Mucosa of descending colon (tissue), 3 donors: ENCODE results near the gene OR6B2. TPM values are rescaled to one million over a fixed set of nuclear protein-coding genes. Genes with fewer than 3 reads are reported as not detected.

ENCODE experiments used
- ATAC-seq: fragments of 200-7000 bp; cut with Tn5 transposase; one replicate; pipeline ENCODE4 v1.9.1; 2020; ENCODE audit warnings: mild to moderate bottlenecking, moderate library complexity
- DNase-seq, 3 donors: peaks; one replicate each; pipeline ENCODE4 v3.0.0-alpha.2; 2020
- H3K36me3 ChIP-seq: fragments of 200-600 bp; one replicate; pipeline ENCODE4 v1.8.0; 2021; ENCODE audit warnings: low read depth, mild to moderate bottlenecking
- H3K4me1 ChIP-seq: fragments of 200-600 bp; one replicate; pipeline ENCODE4 v1.8.0; 2021; ENCODE audit warnings: low read depth, mild to moderate bottlenecking
- H3K4me3 ChIP-seq: fragments of 200-600 bp; one replicate; pipeline ENCODE4 v1.8.0; 2021; ENCODE audit warnings: mild to moderate bottlenecking
- H3K9me3 ChIP-seq: fragments of 200-600 bp; one replicate; pipeline ENCODE4 v1.8.0; 2021; ENCODE audit warnings: mild to moderate bottlenecking
- CTCF ChIP-seq: fragments of 200-600 bp; IDR thresholded peaks from one replicate; pipeline ENCODE4 v1.8.0; 2022; ENCODE audit warnings: antibody characterized with exemption, mild to moderate bottlenecking
- intact Hi-C, 2 donors: fragments of 100-400 bp; cut with DNase I in 1 of 2; cut with micrococcal nuclease in 1 of 2; formaldehyde crosslinking; loops; one replicate each; pipeline versions ENCODE4 v1.11.0 to v1.11.1; 2022; cut with DNase I, micrococcal nuclease
- total RNA-seq, 3 donors: library from RNA; stranded (reverse); fragmentation: NEBNext Ultra II Directional in 2 of 3; extraction: Animal tissue kit (Norgen Biotek cat#: 25700) in 2 of 3; gene quantifications; one replicate each; pipeline versions ENCODE4 v1.2.1 to v1.2.4, GENCODE V29; 2021 to 2023
- donor health status: DM: no; HTN: no; CAD: no; lungs with moderate emphysema.
- donor health status: DM: no; HTN: no; CAD: no.
- donor health status: DM: no; HTN: yes; CAD: no.

OR6B2 gene
- total RNA-seq, 3 donors from 2014 or later = not detected

- ATAC-seq (no peak), DNase-seq (no peak)
- no peak for TF ChIP-seq CTCF
- Histone ChIP-seq H3K9me3 (no peaks in the 10 kb centered on the region), H3K4me3 (no peak overlapping the region), H3K4me1 (no peaks in the 10 kb centered on the region), H3K36me3 (no peaks in the 10 kb centered on the region)
- intact Hi-C loops = loop anchor here in 1 of 2 donors (5.0 kb wide), 1 partner anchor 86 kb away; the partner anchor contains the start of gene OTOS
Measured at GRCh38 chr2:240056678-240057077, 26.4 kb upstream of the OR6B2 start.

GRCh38 chr2:240055177-240055917 is 25.1 kb upstream of the OR6B2 start:
- no peak overlapping the region for H3K4me3 ChIP-seq
- no peaks in the 10 kb centered on the region for H3K36me3 ChIP-seq
- no peaks in the 10 kb centered on the region for H3K9me3 ChIP-seq
- intact Hi-C loops = loop anchor here in 1 of 2 donors (5.0 kb wide), 1 partner anchor 87 kb away; the partner anchor contains the start of gene OTOS
- ATAC-seq = no peak
- no peak for DNase-seq
- H3K4me1 ChIP-seq = no peaks in the 10 kb centered on the region
- TF ChIP-seq CTCF = no peak

GRCh38 chr2:240053173-240054155 is 23.2 kb upstream of the OR6B2 start, which contains the start of gene OR6B3:
Gene OR6B3, minus strand, starts transcription at chr2:240053521.
- Histone ChIP-seq H3K36me3 (no peaks in the 10 kb centered on the region), H3K4me3 (no peak within 1 kb of the TSS), H3K4me1 (no peaks in the 10 kb centered on the region), H3K9me3 (no peaks in the 10 kb centered on the region)
- intact Hi-C loops = no loop called here
- no peak for TF ChIP-seq CTCF
- ATAC-seq (no peak), DNase-seq (no peak)

- no peak for TF ChIP-seq CTCF
- no peak for DNase-seq
- ATAC-seq = no peak
- intact Hi-C loops = no loop called here
- Histone ChIP-seq H3K4me1 (no peaks in the 10 kb centered on the region), H3K9me3 (no peaks in the 10 kb centered on the region), H3K4me3 (no peak overlapping the region), H3K36me3 (no peaks in the 10 kb centered on the region)
Measured at GRCh38 chr2:240052524-240052923, 22.3 kb upstream of the OR6B2 start.

- H3K4me1 ChIP-seq = no peaks in the 10 kb centered on the region
- ATAC-seq (no peak), DNase-seq (no peak)
- no peaks in the 10 kb centered on the region for H3K36me3 ChIP-seq
- H3K9me3 ChIP-seq = no peaks in the 10 kb centered on the region
- TF ChIP-seq CTCF = no peak
- intact Hi-C loops = no loop called here
- H3K4me3 ChIP-seq = no peak overlapping the region
Measured at GRCh38 chr2:240051697-240052096, 21.5 kb upstream of the OR6B2 start.
